A673 (cell line): ENCODE results near the gene CNPPD1.

Experiments
- EZH2 ChIP-seq: fragments of 200-600 bp; sonication (generic); IDR thresholded peaks from 2 replicates; pipeline ENCODE4 v1.6.1; 2017; ENCODE audit warnings: borderline replicate concordance, low read depth, mild to moderate bottlenecking, mixed read lengths, antibody characterized with exemption, low read length; ENCODE audit not compliant: poor library complexity, severe bottlenecking
- TF ChIP-seq, protein P1 (sequence below): fragments of 300-800, 200-600 bp; sonication (generic); conservative IDR thresholded peaks from 2 replicates; pipeline ENCODE4 v1.5.1; 2017; ENCODE audit warnings: low read depth, mild to moderate bottlenecking, antibody characterized with exemption, low read length, moderate library complexity, mixed read lengths

DNA sequence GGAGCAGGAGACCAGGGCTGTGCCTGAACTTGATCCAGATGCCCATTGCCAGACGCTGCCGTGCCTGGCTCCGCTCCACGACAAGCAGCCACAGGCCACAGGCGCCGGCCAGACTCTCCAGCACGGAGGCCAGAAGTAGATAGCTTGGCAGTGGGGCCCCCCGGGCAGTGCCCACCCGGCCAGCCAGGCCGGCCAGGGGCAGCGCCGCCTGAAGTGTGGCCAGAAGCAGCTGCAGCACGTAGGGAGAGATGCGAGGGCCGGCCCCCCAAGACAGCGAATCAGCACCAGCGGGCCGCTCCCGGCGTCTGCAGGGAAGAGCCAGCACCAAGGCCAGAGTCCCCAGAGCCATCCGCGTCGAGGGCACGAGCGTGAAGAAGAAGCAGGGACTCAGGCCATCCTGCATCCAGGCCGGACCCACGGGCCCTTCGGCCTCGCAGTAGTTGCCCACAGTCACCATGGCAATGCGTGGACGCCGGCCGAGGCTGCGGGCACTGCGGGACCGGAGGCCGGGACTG, 41.5 kb upstream of the CNPPD1 start:
- TF ChIP-seq, protein P1, sequence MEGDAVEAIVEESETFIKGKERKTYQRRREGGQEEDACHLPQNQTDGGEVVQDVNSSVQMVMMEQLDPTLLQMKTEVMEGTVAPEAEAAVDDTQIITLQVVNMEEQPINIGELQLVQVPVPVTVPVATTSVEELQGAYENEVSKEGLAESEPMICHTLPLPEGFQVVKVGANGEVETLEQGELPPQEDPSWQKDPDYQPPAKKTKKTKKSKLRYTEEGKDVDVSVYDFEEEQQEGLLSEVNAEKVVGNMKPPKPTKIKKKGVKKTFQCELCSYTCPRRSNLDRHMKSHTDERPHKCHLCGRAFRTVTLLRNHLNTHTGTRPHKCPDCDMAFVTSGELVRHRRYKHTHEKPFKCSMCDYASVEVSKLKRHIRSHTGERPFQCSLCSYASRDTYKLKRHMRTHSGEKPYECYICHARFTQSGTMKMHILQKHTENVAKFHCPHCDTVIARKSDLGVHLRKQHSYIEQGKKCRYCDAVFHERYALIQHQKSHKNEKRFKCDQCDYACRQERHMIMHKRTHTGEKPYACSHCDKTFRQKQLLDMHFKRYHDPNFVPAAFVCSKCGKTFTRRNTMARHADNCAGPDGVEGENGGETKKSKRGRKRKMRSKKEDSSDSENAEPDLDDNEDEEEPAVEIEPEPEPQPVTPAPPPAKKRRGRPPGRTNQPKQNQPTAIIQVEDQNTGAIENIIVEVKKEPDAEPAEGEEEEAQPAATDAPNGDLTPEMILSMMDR, result no peak
- TF ChIP-seq EZH2, result no peak
